ENCODE data around the gene STATH. TPM values are rescaled to one million over a fixed set of nuclear protein-coding genes. Genes with fewer than 3 reads are reported as not detected.
"Not testable (repeated sequence)": the region's sequence is repeated elsewhere in the genome, so short reads cannot be mapped to it uniquely, and the experiment has no call there.

The STATH gene, protein sequence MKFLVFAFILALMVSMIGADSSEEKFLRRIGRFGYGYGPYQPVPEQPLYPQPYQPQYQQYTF
- total RNA-seq, result not detected

DNA sequence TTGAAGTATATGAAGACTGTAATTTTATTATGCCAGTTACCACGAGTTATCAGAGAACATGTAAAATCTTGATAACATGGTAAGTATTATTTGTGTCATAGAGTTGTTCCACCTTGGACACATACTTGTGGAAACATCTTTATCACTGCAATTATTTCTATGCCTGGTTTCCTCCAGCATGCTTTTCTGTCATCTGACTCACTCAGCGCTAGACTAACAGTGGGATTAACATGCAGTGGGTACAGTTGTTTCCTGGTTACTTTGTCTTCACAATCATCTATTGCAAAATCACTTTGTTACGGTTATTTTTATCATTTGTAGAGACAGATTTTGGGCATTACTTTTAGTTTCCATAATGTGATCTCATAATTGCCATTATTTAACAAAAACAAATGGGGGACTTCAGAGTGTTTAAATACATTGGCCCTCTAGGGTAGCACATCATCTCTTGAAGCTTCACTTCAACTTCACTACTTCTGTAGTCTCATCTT lies at the start of gene STATH:
Gene STATH, plus strand, starts transcription at position 441 of the 491 bp plus-strand sequence. CDS start 2,472 bp downstream, outside the sequence.
- no peak for DNase-seq

DNA sequence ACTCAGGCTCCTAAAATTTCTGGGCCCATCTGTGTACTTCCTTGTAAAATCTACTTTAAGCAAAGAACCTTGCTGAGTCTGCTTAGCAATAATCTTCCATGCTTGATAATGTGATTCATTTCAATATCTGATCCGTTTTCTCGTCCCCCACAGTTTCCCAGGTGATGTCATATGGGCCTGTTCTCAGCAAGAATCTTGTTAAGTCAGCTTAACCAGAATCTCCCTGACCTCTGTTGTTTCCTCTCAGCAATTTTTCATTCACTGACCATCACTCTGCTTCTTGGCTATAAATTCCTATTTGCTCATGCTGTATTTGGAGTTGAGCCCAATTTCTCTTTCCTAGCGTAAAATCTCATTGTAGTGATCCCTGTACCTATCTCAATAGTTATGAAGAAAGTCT lies 44.2 kb upstream of the STATH start:
- no peak for DNase-seq

DNA sequence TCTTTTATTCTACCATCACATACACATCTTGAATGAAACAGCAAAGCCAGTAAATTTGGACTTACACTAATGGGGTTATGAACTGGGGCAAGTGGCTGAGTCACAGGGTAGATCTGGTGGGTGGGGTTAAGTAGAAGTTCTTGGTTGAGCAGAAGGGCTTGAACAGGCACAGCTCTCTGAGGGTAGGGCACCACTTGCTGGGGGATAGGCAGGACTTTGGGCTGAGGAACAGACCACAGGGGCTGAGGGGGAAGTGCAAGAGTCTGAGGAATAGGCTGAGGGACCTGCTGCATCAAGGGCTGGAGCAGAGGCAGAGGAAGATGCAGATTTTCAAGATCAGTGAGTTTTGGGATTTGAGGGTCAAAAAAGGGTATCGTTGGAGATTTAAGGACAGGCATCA lies 38.6 kb upstream of the STATH start:
- DNase-seq, result no peak

DNA sequence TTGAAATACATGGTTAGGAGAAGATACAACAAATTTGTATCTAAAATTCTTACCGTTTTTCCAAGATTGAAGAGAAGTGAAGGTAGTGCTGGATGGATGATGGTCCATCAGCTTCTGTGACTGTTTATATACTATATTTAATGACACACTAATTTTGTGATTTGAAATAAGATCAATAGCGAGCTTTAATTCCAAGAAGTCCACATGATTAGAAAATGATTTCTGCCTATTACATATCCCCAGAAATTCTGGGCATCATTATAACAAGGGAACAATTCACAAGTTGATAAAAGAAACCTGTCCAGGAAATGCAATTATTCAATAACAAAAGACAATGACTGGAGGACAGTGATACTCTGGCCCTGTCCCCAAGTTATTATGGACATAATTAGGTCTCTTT lies 30.1 kb upstream of the STATH start, which contains the start of gene CSN2:
Gene CSN2, minus strand, starts transcription at position 101 of the 400 bp plus-strand sequence. CDS start 4,733 bp downstream, outside the sequence.
- DNase-seq, result no peak

DNA sequence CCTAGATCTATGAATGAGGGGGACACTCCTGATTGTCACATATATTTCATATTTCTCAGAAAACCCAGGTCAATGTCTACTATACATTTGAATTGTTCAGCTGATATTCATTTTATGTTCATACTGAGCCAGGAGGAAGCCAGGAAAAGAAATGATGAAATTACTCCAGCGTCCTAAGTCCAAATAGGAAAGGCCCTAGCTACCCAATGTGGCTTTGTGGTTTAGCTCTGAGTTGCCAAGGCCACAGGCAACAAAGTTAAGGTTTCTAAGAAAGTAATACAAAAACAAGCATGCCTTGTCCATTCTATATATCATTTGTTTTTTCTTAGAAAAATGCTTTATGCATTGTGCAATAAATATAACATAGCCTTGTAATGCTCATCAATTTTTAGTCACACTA lies 25.7 kb upstream of the STATH start:
- no peak for DNase-seq

DNA sequence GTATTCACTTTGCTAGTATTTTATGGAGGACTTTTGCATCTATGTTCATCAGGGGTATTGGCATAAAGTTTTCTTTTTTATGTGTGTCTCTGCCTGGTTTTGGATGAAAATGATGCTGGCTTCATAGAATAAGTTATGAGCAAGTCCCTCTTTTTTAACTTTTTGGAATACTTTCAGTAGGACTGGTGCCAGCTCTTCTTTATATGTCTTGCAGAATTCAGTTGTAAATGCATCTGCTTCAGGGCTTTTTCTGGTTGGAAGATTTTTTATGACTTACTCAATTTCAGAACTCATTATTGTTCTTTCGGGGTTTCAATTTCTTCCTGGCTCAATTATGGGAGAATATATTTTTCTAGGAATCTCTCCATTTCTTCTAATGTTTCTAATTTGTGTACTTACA lies 21.1 kb upstream of the STATH start:
- peak; percentile 38 for DNase-seq

DNA sequence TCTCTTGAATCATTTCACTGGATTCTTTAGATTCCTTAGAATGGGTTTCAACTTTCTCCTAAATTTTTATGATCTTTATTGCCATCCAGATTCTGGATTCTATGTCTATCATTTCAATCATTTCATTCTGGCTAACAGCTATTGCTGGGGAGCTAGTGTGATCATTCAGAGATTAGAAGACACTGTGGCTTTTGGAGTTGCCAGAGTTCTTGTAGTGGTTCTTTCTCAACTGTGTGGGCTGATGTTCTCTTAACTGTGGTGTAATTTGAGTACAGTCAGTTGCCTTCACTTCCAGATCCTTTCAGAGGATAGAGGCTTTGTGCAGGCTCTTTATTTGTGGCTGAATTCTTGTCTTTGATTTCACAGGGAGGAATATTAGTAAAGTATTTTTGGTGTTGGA lies 18.2 kb upstream of the STATH start:
- no peak for DNase-seq

DNA sequence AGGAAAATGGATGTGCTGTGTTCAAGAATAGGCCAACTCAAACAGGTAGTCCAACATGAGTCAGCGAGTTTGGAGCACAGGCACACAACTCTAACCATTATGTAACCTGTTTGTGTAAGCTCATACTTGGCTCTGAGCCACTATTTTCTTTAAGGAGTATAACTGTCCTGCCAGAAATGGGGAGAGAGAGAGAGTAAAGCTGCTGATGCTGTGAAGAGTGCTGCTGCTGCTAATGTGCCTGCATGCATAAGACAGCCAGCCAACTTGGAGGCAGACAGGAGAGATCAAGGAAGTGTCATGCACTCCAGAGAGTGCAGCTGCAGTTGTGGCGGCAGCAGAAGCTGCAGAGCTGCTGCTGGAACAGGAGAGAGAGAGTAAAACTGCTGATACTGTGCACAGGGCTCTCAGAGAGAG lies 11.7 kb upstream of the STATH start:
- no peak for DNase-seq

DNA sequence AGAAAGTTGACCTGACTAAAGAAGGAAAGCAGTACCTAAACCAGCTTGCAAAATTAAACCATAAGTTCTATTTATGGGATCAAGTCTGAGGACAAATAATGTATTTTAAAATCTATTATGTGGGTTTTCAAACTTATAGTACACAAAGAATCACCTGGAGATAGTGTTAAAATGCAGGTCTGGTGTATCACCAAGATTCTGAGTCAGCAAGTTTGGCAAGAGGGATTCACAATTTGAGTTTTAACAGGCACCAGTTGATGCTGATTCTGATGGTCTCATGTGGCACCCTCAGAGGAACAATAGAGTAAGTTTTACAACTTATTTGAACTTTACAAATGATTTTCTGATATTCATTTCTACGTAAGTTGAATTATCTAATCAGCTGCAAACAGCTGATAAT lies 9.1 kb upstream of the STATH start:
- DNase-seq, result no peak

DNA sequence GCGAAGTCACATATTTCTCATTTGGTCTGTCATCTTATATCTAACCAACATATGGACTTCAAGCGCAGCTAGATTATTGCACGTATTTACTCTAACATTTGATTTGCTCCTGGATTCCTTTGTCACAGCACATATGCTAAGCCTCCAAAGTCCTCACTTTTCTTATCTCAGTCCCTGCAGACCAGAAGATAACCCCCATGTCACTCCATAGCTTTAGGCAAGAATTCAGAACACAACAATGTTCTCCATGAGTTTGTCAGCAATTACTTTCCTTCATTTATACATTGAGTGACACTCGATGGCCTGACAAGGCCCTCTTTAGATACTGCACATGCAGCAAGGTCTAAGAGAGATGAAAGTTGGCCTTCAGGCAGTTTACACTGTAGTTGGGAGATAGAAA lies 4.8 kb upstream of the STATH start:
- DNase-seq, result no peak

DNA sequence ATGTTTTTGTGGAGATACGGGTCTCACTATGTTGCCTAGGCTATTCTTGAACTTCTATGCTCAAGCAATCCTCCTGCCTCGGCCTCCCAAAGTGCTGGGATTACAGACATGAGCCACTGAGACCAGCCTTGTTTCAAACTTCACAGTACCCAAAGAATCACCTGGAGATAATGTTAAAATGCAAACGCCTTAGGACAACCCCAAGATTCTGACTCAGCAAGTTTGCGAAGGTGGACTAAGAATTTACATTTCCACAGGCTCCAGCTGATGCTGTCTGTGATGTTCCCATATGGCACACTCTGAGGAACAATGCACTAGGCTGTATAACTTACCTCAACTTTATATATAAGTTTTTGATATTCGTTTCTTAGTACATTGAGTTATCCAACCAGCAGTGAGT lies 984 bp upstream of the STATH start:
- DNase-seq, result no peak

DNA sequence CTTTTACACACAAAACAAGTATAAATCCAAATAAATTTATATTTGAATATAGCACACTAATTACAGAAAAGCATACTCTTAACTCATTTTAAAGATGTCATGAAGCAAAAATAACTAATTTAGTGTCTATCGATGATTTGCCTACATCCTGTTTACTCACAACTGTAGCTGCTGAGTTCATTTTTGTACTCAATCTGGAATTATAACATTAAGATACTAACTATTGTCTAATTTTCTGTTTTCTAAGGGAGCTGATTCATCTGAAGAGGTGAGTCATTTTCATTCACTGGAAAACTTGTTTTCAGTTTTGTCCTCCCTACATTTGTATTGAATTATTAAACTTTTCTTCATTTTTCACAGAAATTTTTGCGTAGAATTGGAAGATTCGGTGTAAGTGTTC lies 3.7 kb downstream of the STATH start:
- no peak for DNase-seq

DNA sequence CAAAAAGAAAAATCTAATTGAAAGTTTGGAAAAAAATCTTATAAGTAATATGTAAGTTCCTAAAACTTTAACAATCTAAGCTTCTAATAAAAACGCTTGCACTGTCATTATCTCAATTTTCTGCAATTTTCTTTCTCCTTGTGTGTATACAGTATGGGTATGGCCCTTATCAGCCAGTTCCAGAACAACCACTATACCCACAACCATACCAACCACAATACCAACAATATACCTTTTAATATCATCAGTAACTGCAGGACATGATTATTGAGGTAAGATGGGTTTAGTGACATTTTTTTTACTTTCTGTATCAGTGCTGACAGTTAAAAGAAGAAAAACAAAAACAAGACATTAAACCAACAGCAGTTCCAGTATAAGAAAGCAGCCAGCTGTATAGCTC lies 4.9 kb downstream of the STATH start:
- no peak for DNase-seq

DNA sequence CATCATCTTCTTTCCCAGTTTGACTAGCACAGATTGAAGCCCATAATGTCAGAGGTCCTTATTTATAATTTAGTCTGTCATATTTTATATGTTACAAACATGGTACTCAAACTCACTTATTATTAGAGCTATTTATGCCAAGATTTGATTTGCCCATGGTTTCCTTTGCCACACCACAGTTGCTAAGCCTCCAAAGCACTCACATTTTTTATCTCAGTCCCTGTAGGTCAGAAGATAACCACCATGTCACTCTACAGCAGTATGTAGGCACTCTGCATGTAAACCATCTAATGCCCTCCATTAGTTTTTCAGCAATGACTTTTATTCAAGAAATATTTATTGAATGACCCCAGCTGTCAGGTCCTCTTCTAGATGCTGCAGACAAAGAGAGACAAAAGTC lies 6.7 kb downstream of the STATH start:
- DNase-seq, result no peak

DNA sequence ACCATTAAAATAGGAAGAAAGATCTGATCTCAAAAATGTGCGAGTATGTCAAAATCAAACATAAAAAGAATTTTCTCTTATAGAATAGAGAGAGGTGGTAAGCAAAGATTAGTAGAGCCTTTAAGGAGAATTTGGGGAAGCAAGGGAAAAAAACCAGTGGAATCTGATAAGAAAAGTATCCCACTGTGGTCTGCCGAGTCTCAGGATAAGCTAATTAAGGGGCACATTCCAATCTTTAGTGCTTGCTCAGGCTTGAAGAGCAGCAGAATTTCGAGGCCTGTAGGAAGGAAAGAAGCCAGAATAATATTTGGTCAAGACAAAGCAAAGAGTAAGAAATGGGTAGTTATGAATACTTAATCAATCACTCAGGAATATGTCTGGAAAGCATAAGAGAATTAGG lies 13.0 kb downstream of the STATH start:
- DNase-seq, result no peak

DNA sequence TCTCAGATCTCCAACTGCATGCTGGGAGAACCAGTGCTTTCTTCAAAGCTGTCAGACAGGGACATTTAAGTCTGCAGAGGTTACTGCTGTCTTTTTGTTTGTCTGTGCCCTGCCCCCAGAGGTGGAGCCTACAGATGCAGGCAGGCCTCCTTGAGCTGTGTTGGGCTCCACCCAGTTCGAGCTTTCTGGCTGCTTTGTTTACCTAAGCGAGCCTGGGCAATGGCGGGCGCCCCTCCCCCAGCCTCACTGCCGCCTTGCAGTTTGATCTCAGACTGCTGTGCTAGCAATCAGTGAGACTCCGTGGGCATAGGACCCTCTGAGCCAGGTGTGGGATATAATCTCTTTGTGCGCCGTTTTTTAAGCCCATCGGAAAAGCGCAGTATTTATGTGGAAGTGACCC lies 23.2 kb downstream of the STATH start:
- DNase-seq, result not testable (repeated sequence)

DNA sequence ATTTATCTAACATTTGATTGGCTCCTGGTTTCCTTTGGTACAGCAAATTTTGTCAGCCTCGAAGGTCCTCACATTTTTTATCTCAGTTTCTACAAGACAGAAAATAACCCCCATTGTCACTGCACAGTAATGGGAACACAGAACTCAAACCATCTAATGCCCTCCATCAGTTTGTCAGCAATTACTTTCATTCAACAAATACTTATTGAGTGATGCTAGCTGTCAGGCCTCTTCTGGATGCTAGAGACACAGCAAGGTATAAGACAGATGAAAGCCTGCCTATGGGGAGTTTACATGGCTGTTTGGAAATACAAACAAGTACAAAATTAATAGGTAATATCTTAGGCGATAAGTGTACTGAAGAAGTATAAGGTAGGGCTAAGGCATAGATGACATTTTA lies 27.5 kb downstream of the STATH start:
- DNase-seq, result no peak

DNA sequence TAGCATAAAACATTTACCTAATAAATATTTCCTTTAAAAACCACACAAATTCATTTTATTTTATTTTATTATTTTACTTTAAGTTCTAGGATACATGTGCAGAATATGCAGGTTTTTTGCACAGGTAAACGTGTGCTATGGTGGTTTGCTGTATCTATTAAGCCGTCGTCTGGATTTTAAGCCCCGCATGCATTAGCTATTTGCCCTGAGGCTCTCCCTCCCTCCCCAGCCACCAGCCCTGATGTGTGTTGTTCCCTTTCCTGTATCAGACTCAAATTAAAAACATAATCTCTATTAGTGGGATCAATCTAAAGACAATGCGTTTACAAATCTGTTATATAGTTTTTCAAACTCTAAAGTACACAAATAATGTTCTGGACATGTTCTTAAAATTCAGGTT lies 31.2 kb downstream of the STATH start:
- DNase-seq, result no peak

DNA sequence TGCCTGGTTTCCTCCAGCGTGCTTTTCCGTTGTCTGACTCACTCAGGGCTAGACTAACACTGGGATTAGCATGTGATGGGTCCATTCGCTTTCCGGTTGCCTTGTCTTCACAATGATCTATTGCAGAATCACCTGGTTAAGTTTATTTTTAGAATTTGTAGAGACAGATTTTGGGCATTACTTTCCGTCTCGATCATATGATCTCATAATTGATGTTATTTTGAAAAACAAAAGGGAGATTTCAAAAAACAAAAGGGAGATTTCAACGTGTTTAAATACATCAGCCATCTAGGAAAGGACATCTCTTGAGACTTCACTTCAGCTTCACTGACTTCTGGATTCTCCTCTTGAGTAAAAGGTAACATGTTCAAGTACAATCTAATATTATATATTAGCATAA lies 32.4 kb downstream of the STATH start, which contains the start of gene HTN3:
Gene HTN3, plus strand, starts transcription at position 301 of the 400 bp plus-strand sequence. CDS start 2,282 bp downstream, outside the sequence.
- DNase-seq, result not testable (repeated sequence)

DNA sequence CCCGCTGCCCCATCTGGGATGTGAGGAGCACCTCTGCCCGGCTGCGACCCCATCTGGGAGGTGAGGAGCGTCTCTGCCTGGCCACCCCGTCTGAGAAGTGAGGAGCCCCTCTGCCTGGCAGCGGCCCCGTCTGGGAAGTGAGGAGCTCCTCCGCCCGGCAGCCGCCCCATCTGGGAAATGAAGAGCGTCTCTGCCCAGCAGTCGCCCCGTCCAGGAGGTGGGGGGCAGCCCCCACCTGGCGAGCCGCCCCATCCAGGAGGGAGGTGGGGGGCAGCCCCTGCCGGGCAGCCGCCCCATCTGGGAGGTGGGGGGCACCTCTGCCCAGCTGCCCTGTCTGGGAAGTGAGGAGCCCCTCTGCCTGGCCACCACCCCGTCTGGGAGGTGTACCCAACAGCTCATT lies 41.8 kb downstream of the STATH start:
- not testable (repeated sequence) for DNase-seq

DNA sequence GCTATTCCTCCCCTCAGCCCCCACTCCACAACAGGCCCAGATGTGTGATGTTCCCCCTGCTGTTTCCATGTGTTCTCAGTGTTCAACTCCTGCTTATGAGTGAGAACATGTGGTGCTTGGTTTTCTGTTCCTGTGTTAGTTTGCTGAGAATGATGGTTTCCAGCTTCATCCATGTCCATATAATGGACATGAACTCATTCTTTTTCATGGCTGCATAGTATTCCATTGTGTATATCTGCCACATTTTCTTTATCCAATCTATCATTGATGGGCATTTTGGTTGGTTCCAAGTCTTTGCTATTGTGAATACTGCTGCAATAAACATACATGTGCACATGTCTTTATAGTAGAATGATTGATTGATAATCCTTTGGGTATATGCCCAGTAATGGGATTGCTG lies 44.2 kb downstream of the STATH start:
- not testable (repeated sequence) for DNase-seq

DNA sequence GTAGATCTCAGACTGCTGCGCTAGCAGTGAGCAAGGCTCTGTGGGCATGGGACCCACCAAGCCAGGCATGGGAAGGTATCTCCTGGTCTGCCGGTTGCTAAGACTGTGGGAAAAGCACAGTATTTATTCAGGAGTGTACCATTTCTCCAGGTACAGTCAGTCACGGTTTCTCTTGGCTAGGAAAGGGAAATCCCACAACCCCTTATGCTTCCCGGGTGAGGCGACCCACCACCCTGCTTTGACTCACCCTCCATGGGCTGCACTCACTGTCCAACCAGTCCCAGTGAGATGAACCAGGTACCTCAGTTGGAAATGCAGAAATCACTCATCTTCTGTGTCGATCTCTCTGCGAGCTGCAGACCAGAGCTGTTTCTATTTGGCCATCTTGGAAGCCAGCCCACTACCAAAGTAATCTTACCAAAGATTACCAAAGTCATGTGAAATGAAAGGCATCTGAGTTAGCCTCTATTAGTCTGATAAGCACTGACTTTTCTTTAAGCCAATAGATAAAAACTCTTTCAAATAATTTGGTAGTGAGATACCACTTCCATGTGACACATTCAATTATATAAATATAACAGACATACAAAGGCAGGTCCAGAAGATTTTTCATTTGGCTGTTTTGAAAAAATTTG lies 46.0 kb downstream of the STATH start:
- DNase-seq, result no peak

DNA sequence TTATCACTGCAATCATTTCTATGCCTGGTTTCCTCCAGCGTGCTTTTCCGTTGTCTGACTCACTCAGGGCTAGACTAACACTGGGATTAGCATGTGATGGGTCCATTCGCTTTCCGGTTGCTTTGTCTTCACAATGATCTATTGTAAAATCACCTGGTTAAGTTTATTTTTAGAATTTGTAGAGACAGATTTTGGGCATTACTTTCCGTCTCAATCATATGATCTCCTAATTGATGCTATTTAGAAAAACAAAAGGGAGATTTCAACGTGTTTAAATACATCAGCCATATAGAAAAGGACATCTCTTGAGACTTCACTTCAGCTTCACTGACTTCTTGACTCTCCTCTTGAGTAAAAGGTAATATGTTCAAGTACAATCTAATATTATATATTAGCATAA lies 54.4 kb downstream of the STATH start, which contains the start of gene HTN1:
Gene HTN1, plus strand, starts transcription at position 301 of the 400 bp plus-strand sequence. CDS start 2,639 bp downstream, outside the sequence.
- DNase-seq, result not testable (repeated sequence)
